Liver (tissue), 9 donors: Measurements from ENCODE around the gene TYW1. TPM values are rescaled to one million over a fixed set of nuclear protein-coding genes. Genes with fewer than 3 reads are reported as not detected.
"Not testable (repeated sequence)": the region's sequence is repeated elsewhere in the genome, so short reads cannot be mapped to it uniquely, and the experiment has no call there.

Experiments
- DNase-seq: peaks from one replicate; pipeline ENCODE4 v3.0.0-alpha.2; 2017; ENCODE audit warnings: low spot score
- H3K27ac ChIP-seq, 2 donors: one replicate each; pipeline ENCODE4 v1.7.0; 2013; ENCODE audit warnings: inconsistent platforms in 2 of 2, low read length in 2 of 2, control low read depth in 1 of 2, low read depth in 1 of 2, mild to moderate bottlenecking in 1 of 2
- H3K27me3 ChIP-seq, 4 donors: one replicate each; pipeline versions ENCODE4 v1.6.1 to v1.7.0; 2013; ENCODE audit warnings: low read length in 3 of 4, inconsistent platforms in 1 of 4, mild to moderate bottlenecking in 1 of 4, moderate library complexity in 1 of 4; ENCODE audit not compliant: control insufficient read depth in 4 of 4, insufficient read depth in 4 of 4
- H3K36me3 ChIP-seq, 4 donors: one replicate each; pipeline versions ENCODE4 v1.6.1 to v1.7.0; 2013; ENCODE audit warnings: low read length in 3 of 4, mild to moderate bottlenecking in 3 of 4, low read depth in 1 of 4, moderate library complexity in 1 of 4; ENCODE audit not compliant: control insufficient read depth in 4 of 4, insufficient read depth in 3 of 4
- H3K4me1 ChIP-seq, 4 donors: one replicate each; pipeline versions ENCODE4 v1.6.1 to v1.7.0; 2013; ENCODE audit warnings: low read length in 3 of 4, mild to moderate bottlenecking in 3 of 4, moderate library complexity in 1 of 4; ENCODE audit not compliant: control insufficient read depth in 4 of 4, insufficient read depth in 4 of 4
- H3K4me3 ChIP-seq, 3 donors: one replicate each; pipeline versions ENCODE4 v1.6.1 to v1.7.0; 2013; ENCODE audit warnings: low read length in 3 of 3, control low read depth in 1 of 3, low read depth in 1 of 3, mild to moderate bottlenecking in 1 of 3
- H3K9ac ChIP-seq, 2 donors: one replicate each; pipeline ENCODE4 v1.7.0; 2013; ENCODE audit warnings: low read length in 2 of 2, mild to moderate bottlenecking in 2 of 2, moderate library complexity in 2 of 2, control low read depth in 1 of 2, low read depth in 1 of 2
- H3K9me3 ChIP-seq, 4 donors: one replicate each; pipeline versions ENCODE4 v1.6.1 to v1.7.0; 2013; ENCODE audit warnings: low read length in 3 of 4; ENCODE audit not compliant: control insufficient read depth in 4 of 4
- EGR1 ChIP-seq, 2 donors: IDR thresholded peaks; 2 replicates each; pipeline ENCODE4 v1.6.1; 2016 to 2018; ENCODE audit warnings: antibody characterized with exemption in 2 of 2, low read depth in 2 of 2
- GABPA ChIP-seq, 2 donors: IDR thresholded peaks in 1 of 2; conservative IDR thresholded peaks in 1 of 2; 2 replicates each; pipeline ENCODE4 v1.6.1; 2016; ENCODE audit warnings: antibody characterized with exemption in 2 of 2, mild to moderate bottlenecking in 1 of 2, moderate library complexity in 1 of 2
- HNF4A ChIP-seq, 2 donors: conservative IDR thresholded peaks; 2 replicates each; pipeline ENCODE4 v1.6.1; 2016; ENCODE audit warnings: antibody characterized with exemption in 2 of 2, mild to moderate bottlenecking in 2 of 2
- JUND ChIP-seq, 2 donors: IDR thresholded peaks; 2 replicates each; pipeline ENCODE4 v1.6.1; 2016; ENCODE audit warnings: antibody characterized with exemption in 2 of 2
- MAX ChIP-seq: IDR thresholded peaks from 2 replicates; pipeline ENCODE4 v1.6.1; 2016; ENCODE audit warnings: antibody characterized with exemption
- NR2F2 ChIP-seq: IDR thresholded peaks from 2 replicates; pipeline ENCODE4 v1.6.1; 2016; ENCODE audit warnings: antibody characterized with exemption
- RAD21 ChIP-seq, 2 donors: IDR thresholded peaks; 2 replicates each; pipeline ENCODE4 v1.6.1; 2016; ENCODE audit warnings: antibody characterized with exemption in 2 of 2, mild to moderate bottlenecking in 2 of 2
- REST ChIP-seq: IDR thresholded peaks from 2 replicates; pipeline ENCODE4 v1.6.1; 2016; ENCODE audit warnings: antibody characterized with exemption, mild to moderate bottlenecking
- RXRA ChIP-seq, 2 donors: IDR thresholded peaks; 2 replicates each; pipeline ENCODE4 v1.6.1; 2017 to 2018; ENCODE audit warnings: antibody characterized with exemption in 2 of 2, mild to moderate bottlenecking in 1 of 2
- SP1 ChIP-seq: IDR thresholded peaks from 2 replicates; pipeline ENCODE4 v1.6.1; 2018; ENCODE audit warnings: antibody characterized with exemption, mild to moderate bottlenecking
- TAF1 ChIP-seq: conservative IDR thresholded peaks from 2 replicates; pipeline ENCODE4 v1.6.1; 2016; ENCODE audit warnings: antibody characterized with exemption, mild to moderate bottlenecking
- YY1 ChIP-seq: IDR thresholded peaks from 2 replicates; pipeline ENCODE4 v1.6.1; 2016; ENCODE audit warnings: antibody characterized with exemption, mild to moderate bottlenecking
- WGBS: extraction: QIAGEN DNeasy Blood & Tissue Kit; methylation state at CpG from one replicate; pipeline ENCODE4 v1.1.7; 2013; 5-methylcytosine and 5-hydroxymethylcytosine counted together
- polyA plus RNA-seq, 2 donors: library from polyadenylated mRNA; stranded (reverse) in 1 of 2; unstranded in 1 of 2; fragments of 200-250 nt in 1 of 2; fragments of >200 nt in 1 of 2; fragmentation: Nextera tagmentation in 1 of 2; extraction: Ambion mirVana in 1 of 2; gene quantifications; one replicate each; pipeline versions ENCODE4 v1.2.1 to v1.2.3, GENCODE V29; 2013 to 2015
- total RNA-seq, 2 donors: library from RNA; depleted of rRNA; stranded (reverse); fragments of >200 nt; gene quantifications; one replicate each; pipeline ENCODE4 v1.2.3, GENCODE V29; 2014
- TF ChIP-seq, protein P1 (sequence below): IDR thresholded peaks from 2 replicates; pipeline ENCODE4 v1.6.1; 2016; ENCODE audit warnings: antibody characterized with exemption
- TF ChIP-seq, protein P2 (sequence below): IDR thresholded peaks from 2 replicates; pipeline ENCODE4 v1.6.1; 2016; ENCODE audit warnings: antibody characterized with exemption
- donor health status: healthy.
- donor health status: healthy.
- donor health status: healthy.
- donor health status: healthy.
- donor health status: healthy.

TYW1 gene
- total and polyA plus RNA-seq, 4 donors, result 6.7 to 16.6 (median 9.9) TPM

DNA sequence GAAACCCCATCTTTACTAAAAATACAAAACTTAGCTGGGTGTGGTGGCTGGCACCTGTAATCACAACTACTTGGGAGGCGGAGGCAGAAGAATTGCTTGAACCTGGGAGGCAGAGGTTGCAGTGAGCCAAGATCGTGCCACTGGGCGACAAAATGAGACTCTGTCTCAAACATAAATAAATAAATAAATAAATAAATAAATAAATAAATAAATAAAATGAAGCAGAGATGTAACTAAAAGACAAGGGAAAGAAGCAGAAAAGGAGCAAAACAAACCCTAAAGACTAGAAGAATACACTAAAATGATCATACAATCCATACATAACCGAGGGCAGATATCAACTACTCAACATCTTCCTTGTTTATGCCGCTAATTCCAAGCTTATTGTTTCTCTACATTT is 209.8 kb downstream of the TYW1 start:
- Histone ChIP-seq H3K36me3 (peaks cover 0 to 4% (median 3%) of the 10 kb centered on the region in 4 donors), H3K27me3 (no peaks in the 10 kb centered on the region), H3K27ac (no peak overlapping the region), H3K4me1 (peaks cover 0 to 1% (median 0%) of the 10 kb centered on the region in 4 donors), H3K9me3 (no peaks in the 10 kb centered on the region), H3K9ac (no peak overlapping the region), H3K4me3 (no peak overlapping the region)
- TF ChIP-seq NR2F2 (no peak), JUND (IDR thresholded peaks at IDR 0.05) (no peak), RXRA (IDR thresholded peaks at IDR 0.05) (no peak), RAD21 (IDR thresholded peaks at IDR 0.05) (no peak)
- TF ChIP-seq, protein P1, sequence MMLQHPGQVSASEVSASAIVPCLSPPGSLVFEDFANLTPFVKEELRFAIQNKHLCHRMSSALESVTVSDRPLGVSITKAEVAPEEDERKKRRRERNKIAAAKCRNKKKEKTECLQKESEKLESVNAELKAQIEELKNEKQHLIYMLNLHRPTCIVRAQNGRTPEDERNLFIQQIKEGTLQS, result no peak
- WGBS, result 97% methylated on average over 5 of the region's 5 CpGs
- DNase-seq, result no peak

DNA sequence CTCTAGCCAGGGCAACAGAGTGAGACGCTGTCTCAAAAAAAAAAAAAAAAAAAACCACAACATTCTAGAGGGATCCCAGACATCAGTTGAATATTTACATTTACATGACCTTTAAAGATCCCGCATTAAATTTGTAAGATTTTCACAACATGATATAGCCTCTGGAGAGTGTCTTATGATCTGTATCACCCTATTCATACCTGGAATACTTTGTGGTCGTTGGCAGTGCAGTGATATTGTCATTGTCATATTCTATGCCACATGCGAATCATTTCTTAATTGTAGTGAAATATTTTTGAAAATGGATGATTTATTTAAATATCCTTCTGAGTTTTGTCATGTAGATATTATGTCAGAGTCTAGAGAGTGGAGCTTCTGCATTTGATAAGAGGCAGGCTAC is 212.0 kb downstream of the TYW1 start:
- not testable (repeated sequence) for H3K4me1 ChIP-seq, H3K27me3 ChIP-seq, H3K4me3 ChIP-seq, DNase-seq, H3K9ac ChIP-seq, H3K36me3 ChIP-seq, H3K9me3 ChIP-seq, H3K27ac ChIP-seq
- WGBS, result 95% methylated on average over 4 of the region's 4 CpGs

DNA sequence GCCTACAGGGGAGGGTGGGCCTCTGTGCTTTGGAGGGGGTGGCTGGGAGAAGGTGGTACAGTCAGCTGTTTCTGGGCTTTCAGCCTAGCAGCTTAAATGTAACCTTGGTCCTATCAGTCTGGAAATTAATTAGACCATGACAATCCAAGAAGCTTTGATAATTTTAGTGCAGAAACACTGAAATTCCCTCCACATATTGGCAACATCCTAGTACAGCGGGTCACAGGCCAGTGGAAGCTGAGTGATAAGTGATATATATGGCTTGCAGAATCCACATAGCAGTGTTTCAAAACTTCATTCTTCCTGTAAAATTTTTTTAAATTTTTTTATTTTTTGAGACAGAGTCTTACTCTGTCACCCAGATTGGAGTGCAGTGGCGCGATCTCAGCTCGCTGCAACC is 212.6 kb downstream of the TYW1 start:
- H3K9me3 ChIP-seq, result no peaks in the 10 kb centered on the region
- no peak for DNase-seq
- H3K4me1 ChIP-seq, result peaks cover 0 to 1% (median 0%) of the 10 kb centered on the region in 4 donors
- no peak for TF ChIP-seq NR2F2
- TF ChIP-seq YY1, result no peak
- TF ChIP-seq, protein P2, sequence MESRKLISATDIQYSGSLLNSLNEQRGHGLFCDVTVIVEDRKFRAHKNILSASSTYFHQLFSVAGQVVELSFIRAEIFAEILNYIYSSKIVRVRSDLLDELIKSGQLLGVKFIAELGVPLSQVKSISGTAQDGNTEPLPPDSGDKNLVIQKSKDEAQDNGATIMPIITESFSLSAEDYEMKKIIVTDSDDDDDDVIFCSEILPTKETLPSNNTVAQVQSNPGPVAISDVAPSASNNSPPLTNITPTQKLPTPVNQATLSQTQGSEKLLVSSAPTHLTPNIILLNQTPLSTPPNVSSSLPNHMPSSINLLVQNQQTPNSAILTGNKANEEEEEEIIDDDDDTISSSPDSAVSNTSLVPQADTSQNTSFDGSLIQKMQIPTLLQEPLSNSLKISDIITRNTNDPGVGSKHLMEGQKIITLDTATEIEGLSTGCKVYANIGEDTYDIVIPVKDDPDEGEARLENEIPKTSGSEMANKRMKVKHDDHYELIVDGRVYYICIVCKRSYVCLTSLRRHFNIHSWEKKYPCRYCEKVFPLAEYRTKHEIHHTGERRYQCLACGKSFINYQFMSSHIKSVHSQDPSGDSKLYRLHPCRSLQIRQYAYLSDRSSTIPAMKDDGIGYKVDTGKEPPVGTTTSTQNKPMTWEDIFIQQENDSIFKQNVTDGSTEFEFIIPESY, result no peak
- no peak for TF ChIP-seq SP1
- TF ChIP-seq REST, result no peak
- TF ChIP-seq EGR1 (IDR thresholded peaks at IDR 0.05; ENCODE audit: low read depth in 2 of 2), result no peak
- no peak for TF ChIP-seq TAF1
- TF ChIP-seq MAX, result no peak
- TF ChIP-seq GABPA (IDR thresholded peaks at IDR 0.05 in 1 of 2, conservative IDR thresholded peaks at IDR 0.05 in 1 of 2), result no peak
- TF ChIP-seq HNF4A (conservative IDR thresholded peaks at IDR 0.05), result no peak
- H3K9ac ChIP-seq, result no peak overlapping the region
- H3K4me3 ChIP-seq, result no peak overlapping the region
- H3K27me3 ChIP-seq, result no peaks in the 10 kb centered on the region
- WGBS, result 89% methylated on average over 4 of the region's 4 CpGs
- H3K27ac ChIP-seq, result no peak overlapping the region
- H3K36me3 ChIP-seq, result peaks cover 0 to 3% (median 2%) of the 10 kb centered on the region in 4 donors
